Esophagus squamous epithelium (tissue), 4 donors: ENCODE measurements around the gene MGAT1.

Experiments used
- CTCF ChIP-seq, 6 experiments: fragments of 450-650 bp in 4 of 6; fragments of 200-600 bp in 2 of 6; sonication (generic) in 2 of 6; IDR thresholded peaks; one replicate each; pipeline ENCODE4 v1.5.1; 2016 to 2019; ENCODE audit warnings: antibody characterized with exemption in 6 of 6, mild to moderate bottlenecking in 4 of 6, moderate library complexity in 4 of 6
- POLR2A ChIP-seq, 4 donors: fragments of 450-650 bp; IDR thresholded peaks; one replicate each; pipeline ENCODE4 v1.6.1; 2017; ENCODE audit warnings: antibody characterized with exemption in 4 of 4, mild to moderate bottlenecking in 4 of 4, moderate library complexity in 3 of 4

- no peak for TF ChIP-seq CTCF (IDR thresholded peaks at IDR 0.05)
- no peak for TF ChIP-seq POLR2A (IDR thresholded peaks at IDR 0.05)
Observed at GRCh38 chr5:180807046-180807445, 4.4 kb upstream of the MGAT1 start.
